GM12874 (cell line): ENCODE results near the gene PTTG2.

Source experiments
- CTCF ChIP-seq: IDR thresholded peaks from 2 replicates; pipeline ENCODE4 v1.5.1; 2011; ENCODE audit warnings: low read depth, mild to moderate bottlenecking, control low read depth, low read length, moderate library complexity; ENCODE audit not compliant: insufficient read depth

Gene PTTG2

GRCh38 chr4:38007645-38008044 lies 47.4 kb downstream of the PTTG2 start:
- TF ChIP-seq CTCF, result no peak

GRCh38 chr4:38008571-38009021 lies 48.4 kb downstream of the PTTG2 start:
- no peak for TF ChIP-seq CTCF

- no peak for TF ChIP-seq CTCF
These were observed 49.2 kb downstream of the PTTG2 start for GRCh38 chr4:38009421-38009820.

- no peak for TF ChIP-seq CTCF
These were observed 49.8 kb downstream of the PTTG2 start for GRCh38 chr4:38009949-38010348.
